Hepatocyte (in vitro differentiated cells): ENCODE measurements around the gene CMTM6. TPM values are rescaled to one million over a fixed set of nuclear protein-coding genes. Genes with fewer than 3 reads are reported as not detected.
"Not testable (repeated sequence)": the region's sequence is repeated elsewhere in the genome, so short reads cannot be mapped to it uniquely, and the experiment has no call there.

Experiments used
- DNase-seq: peaks from one replicate; pipeline ENCODE4 v3.0.0-alpha.2; 2016; ENCODE audit warnings: low spot score
- H2AFZ ChIP-seq: fragments of 200-600 bp; sonication (generic); 2 replicates; pipeline ENCODE4 v1.6.0; 2016; ENCODE audit warnings: antibody characterized with exemption, mild to moderate bottlenecking
- H3K27ac ChIP-seq: fragments of 200-600 bp; sonication (generic); 2 replicates; pipeline ENCODE4 v1.5.1; 2016; ENCODE audit warnings: mild to moderate bottlenecking
- H3K27me3 ChIP-seq: fragments of 200-600 bp; sonication (generic); 2 replicates; pipeline ENCODE4 v1.6.1; 2016
- H3K36me3 ChIP-seq: fragments of 200-600 bp; sonication (generic); replicated peaks from 2 replicates; pipeline ENCODE4 v1.5.1; 2016; ENCODE audit warnings: low read depth; ENCODE audit not compliant: insufficient read depth
- H3K4me1 ChIP-seq: fragments of 200-600 bp; sonication (generic); 2 replicates; pipeline ENCODE4 v1.5.1; 2016; ENCODE audit warnings: mild to moderate bottlenecking, moderate library complexity; ENCODE audit not compliant: insufficient read depth
- H3K4me2 ChIP-seq: fragments of 200-600 bp; sonication (generic); 2 replicates; pipeline ENCODE4 v1.6.0; 2016
- H3K4me3 ChIP-seq: fragments of 200-600 bp; sonication (generic); 2 replicates; pipeline ENCODE4 v1.5.1; 2016; ENCODE audit warnings: mild to moderate bottlenecking
- H3K79me2 ChIP-seq: fragments of 200-600 bp; sonication (generic); 2 replicates; pipeline ENCODE4 v1.6.0; 2017; ENCODE audit warnings: mild to moderate bottlenecking
- H3K9me2 ChIP-seq: fragments of 200-600 bp; sonication (generic); replicated peaks from 2 replicates; pipeline ENCODE4 v1.6.0; 2017; ENCODE audit warnings: mild to moderate bottlenecking; ENCODE audit not compliant: insufficient read depth
- H3K9me3 ChIP-seq: fragments of 200-600 bp; sonication (generic); 2 replicates; pipeline ENCODE4 v1.5.1; 2016; ENCODE audit warnings: low read depth, mild to moderate bottlenecking
- H4K20me1 ChIP-seq: fragments of 200-600 bp; sonication (generic); 2 replicates; pipeline ENCODE4 v1.6.0; 2016; ENCODE audit warnings: mild to moderate bottlenecking; ENCODE audit not compliant: insufficient read depth, poor library complexity, severe bottlenecking
- EZH2 ChIP-seq: fragments of 200-600 bp; sonication (generic); IDR thresholded peaks from 2 replicates; pipeline ENCODE4 v1.6.1; 2016; ENCODE audit warnings: antibody characterized with exemption, mild to moderate bottlenecking, borderline replicate concordance
- EZH2phosphoT487 ChIP-seq: fragments of 200-600 bp; sonication (generic); IDR thresholded peaks from one replicate; pipeline ENCODE4 v1.6.1; 2018; ENCODE audit warnings: antibody characterized with exemption, mild to moderate bottlenecking, low read depth, moderate library complexity; ENCODE audit not compliant: unreplicated experiment, severe bottlenecking
- WGBS: methylation state at CpG from one replicate; pipeline ENCODE4 v1.1.6; 2016; ENCODE audit warnings: low lambda C conversion rate; ENCODE audit errors: missing lambda C conversion rate; 5-methylcytosine and 5-hydroxymethylcytosine counted together
- polyA plus RNA-seq: library from polyadenylated mRNA; unstranded; fragments of >200 nt; fragmentation: Nextera tagmentation; extraction: Ambion mirVana; gene quantifications from 2 replicates; pipeline ENCODE4 v1.2.1, GENCODE V29; 2016
- total RNA-seq: library from RNA; depleted of rRNA; stranded (reverse); fragments of >200 nt; gene quantifications from 2 replicates; pipeline ENCODE4 v1.2.3, GENCODE V29; 2014
- TF ChIP-seq, protein P1 (sequence below): fragments of 200-600 bp; sonication (generic); IDR thresholded peaks from 2 replicates; pipeline ENCODE4 v1.5.1; 2016; ENCODE audit warnings: antibody characterized with exemption, mild to moderate bottlenecking; ENCODE audit not compliant: poor library complexity

The CMTM6 gene
- total and polyA plus RNA-seq, 2 experiments from 2014 or later: 82.7 to 133 TPM

DNA sequence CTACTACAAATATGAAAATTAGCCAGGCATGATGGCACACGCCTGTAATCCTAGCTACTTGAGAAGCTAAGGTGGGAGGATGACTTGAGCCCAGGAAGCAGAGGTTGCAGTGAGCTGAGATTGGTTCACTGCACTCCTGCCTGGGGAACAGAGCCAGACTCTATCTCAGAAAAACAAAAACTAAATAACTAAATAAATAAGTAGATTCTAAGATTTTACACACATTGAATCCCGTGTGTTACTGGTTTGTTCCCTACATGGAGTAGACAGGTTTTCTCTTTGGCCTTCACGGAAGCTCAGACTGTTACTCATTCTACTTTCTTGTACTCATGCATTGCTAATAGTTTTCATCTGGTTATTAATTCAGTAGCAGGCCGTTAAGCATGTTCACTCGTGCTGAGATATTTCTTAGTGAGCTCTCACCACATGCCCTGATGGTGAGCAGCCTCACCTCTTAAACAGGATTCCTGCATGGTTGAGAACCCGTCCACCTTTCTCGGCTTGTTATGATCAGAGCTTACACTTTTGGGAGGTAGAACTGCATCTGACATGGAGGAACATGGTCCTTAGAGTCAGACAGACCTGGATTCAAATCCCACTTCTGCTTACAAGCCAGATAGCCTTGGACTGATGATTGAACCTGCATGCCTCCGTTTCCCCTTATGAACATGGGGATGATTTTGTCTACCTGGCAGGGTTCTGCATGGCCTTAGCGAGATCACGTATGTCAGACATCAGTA is 61.9 kb downstream of the CMTM6 start:
- Histone ChIP-seq H3K36me3 (no peaks in the 10 kb centered on the region), H3K27me3 (no peaks in the 10 kb centered on the region), H3K4me3 (no peak overlapping the region), H2AFZ (no peak overlapping the region), H4K20me1 (no peaks in the 10 kb centered on the region), H3K9me3 (no peaks in the 10 kb centered on the region), H3K4me1 (no peaks in the 10 kb centered on the region), H3K79me2 (no peaks in the 10 kb centered on the region), H3K27ac (no peak overlapping the region), H3K4me2 (no peak overlapping the region), H3K9me2 (no peaks in the 10 kb centered on the region)
- WGBS: 91% methylated on average over 10 of the region's 10 CpGs
- TF ChIP-seq EZH2phosphoT487 (no peak), EZH2 (no peak)
- TF ChIP-seq, protein P1, sequence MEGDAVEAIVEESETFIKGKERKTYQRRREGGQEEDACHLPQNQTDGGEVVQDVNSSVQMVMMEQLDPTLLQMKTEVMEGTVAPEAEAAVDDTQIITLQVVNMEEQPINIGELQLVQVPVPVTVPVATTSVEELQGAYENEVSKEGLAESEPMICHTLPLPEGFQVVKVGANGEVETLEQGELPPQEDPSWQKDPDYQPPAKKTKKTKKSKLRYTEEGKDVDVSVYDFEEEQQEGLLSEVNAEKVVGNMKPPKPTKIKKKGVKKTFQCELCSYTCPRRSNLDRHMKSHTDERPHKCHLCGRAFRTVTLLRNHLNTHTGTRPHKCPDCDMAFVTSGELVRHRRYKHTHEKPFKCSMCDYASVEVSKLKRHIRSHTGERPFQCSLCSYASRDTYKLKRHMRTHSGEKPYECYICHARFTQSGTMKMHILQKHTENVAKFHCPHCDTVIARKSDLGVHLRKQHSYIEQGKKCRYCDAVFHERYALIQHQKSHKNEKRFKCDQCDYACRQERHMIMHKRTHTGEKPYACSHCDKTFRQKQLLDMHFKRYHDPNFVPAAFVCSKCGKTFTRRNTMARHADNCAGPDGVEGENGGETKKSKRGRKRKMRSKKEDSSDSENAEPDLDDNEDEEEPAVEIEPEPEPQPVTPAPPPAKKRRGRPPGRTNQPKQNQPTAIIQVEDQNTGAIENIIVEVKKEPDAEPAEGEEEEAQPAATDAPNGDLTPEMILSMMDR: no peak
- DNase-seq: no peak

DNA sequence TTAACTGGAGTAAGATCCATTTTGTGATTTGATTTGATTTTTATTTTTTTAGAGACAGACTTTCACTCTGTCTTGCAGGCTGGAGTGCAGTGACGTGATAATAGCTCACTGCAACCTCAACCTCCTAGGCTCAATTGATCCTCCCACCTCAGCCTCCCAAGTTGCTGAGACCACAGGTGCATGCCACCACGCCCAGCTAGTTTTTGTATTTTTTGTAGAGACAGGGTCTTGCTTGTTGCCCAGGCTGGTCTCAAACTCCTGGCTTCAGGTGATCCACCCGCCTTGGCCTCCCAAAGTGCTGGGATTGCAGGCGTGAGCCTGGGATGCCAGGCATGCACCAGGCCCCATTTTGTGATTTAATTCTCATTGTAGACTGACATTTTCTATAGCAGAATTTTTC is 63.2 kb downstream of the CMTM6 start:
- not testable (repeated sequence) for H3K4me2 ChIP-seq, H3K27me3 ChIP-seq, H2AFZ ChIP-seq, H3K4me1 ChIP-seq, H4K20me1 ChIP-seq, H3K36me3 ChIP-seq, H3K9me3 ChIP-seq, H3K4me3 ChIP-seq, H3K27ac ChIP-seq, H3K79me2 ChIP-seq, H3K9me2 ChIP-seq, DNase-seq
- WGBS: 99% methylated on average over 4 of the region's 4 CpGs

DNA sequence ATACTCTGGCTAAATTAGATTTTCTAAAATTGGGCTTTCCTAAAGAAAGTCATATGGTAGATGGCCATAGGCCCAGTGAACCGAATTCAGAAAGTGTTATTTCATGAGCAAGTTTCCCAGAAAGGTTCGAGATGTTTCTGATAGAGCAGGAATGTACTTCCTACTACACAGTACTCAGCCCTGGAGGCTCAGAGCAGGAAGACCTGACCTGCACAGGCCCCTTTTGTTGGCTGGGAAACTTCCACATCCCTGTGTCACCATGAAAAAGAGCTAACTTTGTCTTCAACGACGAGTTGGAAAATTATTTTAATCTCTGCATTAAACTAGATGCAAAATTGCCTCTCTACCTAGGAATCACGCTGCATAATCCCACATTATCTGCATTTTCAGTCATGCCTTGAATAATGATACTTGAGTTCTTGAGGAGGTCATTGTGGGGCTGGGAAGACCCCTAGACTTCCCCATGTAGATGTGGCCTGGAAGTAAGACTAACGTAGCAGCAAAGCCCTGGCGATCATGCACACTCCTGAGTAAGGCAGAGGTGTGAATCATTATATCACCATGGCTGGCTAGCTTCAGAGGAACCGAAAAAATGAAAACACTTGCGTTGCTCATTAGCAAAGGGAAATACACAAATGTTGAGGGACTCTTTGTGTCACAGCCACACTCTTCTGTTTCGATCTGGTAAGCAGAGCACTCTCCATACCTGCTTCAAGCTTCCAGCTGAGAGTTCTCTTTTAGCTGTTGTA is 63.9 kb downstream of the CMTM6 start:
- Histone ChIP-seq H2AFZ (no peak overlapping the region), H3K9me3 (no peaks in the 10 kb centered on the region), H3K36me3 (no peaks in the 10 kb centered on the region), H4K20me1 (no peaks in the 10 kb centered on the region), H3K27me3 (no peaks in the 10 kb centered on the region), H3K9me2 (no peaks in the 10 kb centered on the region), H3K27ac (no peak overlapping the region), H3K4me2 (no peak overlapping the region), H3K4me3 (no peak overlapping the region), H3K79me2 (peaks cover 3% of the 10 kb centered on the region), H3K4me1 (no peaks in the 10 kb centered on the region)
- WGBS: 84% methylated on average over 10 of the region's 10 CpGs
- TF ChIP-seq, protein P1: no peak
- no peak for TF ChIP-seq EZH2phosphoT487
- TF ChIP-seq EZH2: no peak
- no peak for DNase-seq

DNA sequence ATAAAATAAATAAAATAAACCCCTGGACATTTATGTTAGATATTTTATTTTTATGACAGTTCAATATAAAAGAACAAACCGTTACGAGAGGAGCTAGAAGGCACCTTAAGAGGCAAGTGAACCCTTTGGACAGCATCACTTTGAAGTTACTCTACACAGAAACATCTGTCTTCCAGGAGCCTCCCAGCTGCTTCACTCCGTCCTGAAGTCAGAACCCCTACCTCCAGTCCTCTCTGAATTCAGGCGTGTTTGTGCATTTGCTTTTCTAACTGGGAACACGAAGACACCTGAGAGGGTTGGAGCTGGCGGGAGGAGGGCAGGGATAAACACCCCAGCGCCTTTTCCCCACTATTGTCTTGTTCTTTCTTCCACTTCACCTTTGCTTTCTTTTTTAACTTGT is 64.8 kb downstream of the CMTM6 start:
- Histone ChIP-seq H3K9me3 (no peaks in the 10 kb centered on the region), H3K36me3 (no peaks in the 10 kb centered on the region), H3K27ac (no peak overlapping the region), H3K4me2 (no peak overlapping the region), H4K20me1 (no peaks in the 10 kb centered on the region), H3K4me3 (no peak overlapping the region), H3K79me2 (peaks cover 3% of the 10 kb centered on the region), H3K27me3 (no peaks in the 10 kb centered on the region), H3K9me2 (no peaks in the 10 kb centered on the region), H2AFZ (no peak overlapping the region), H3K4me1 (no peaks in the 10 kb centered on the region)
- DNase-seq: no peak
- TF ChIP-seq, protein P1: no peak
- TF ChIP-seq EZH2phosphoT487 (no peak), EZH2 (no peak)
- 84% methylated on average over 7 of the region's 7 CpGs for WGBS
